ENCODE data around the gene RIT1. TPM values are rescaled to one million over a fixed set of nuclear protein-coding genes. Genes with fewer than 3 reads are reported as not detected.

RIT1 gene
- total RNA-seq, 1 experiment from 2014 or later = 47.1 TPM

- H3K27me3 ChIP-seq (ENCODE audit: control insufficient read depth, insufficient read depth, low read length) = no peaks in the 10 kb centered on the region
- DNase-seq = no peak
- no peak overlapping the region for H3K4me3 ChIP-seq (ENCODE audit: insufficient read depth, low read depth, low read length)
- no peaks in the 10 kb centered on the region for H3K36me3 ChIP-seq (replicated peaks; ENCODE audit: control insufficient read depth, insufficient read depth, low read length)
These were observed 20.9 kb downstream of the RIT1 start for GRCh38 chr1:155890251-155890650.

GRCh38 chr1:155889566-155889965 is 21.6 kb downstream of the RIT1 start:
- no peaks in the 10 kb centered on the region for H3K27me3 ChIP-seq (ENCODE audit: control insufficient read depth, insufficient read depth, low read length)
- no peak overlapping the region for H3K4me3 ChIP-seq (ENCODE audit: insufficient read depth, low read depth, low read length)
- no peaks in the 10 kb centered on the region for H3K36me3 ChIP-seq (replicated peaks; ENCODE audit: control insufficient read depth, insufficient read depth, low read length)
- no peak for DNase-seq

GRCh38 chr1:155888481-155888880 is 22.7 kb downstream of the RIT1 start:
- DNase-seq = no peak
- Histone ChIP-seq H3K4me3 (ENCODE audit: insufficient read depth, low read depth, low read length) (no peak overlapping the region), H3K36me3 (replicated peaks; ENCODE audit: control insufficient read depth, insufficient read depth, low read length) (no peaks in the 10 kb centered on the region), H3K27me3 (ENCODE audit: control insufficient read depth, insufficient read depth, low read length) (no peaks in the 10 kb centered on the region)

- Histone ChIP-seq H3K36me3 (replicated peaks; ENCODE audit: control insufficient read depth, insufficient read depth, low read length) (no peaks in the 10 kb centered on the region), H3K27me3 (ENCODE audit: control insufficient read depth, insufficient read depth, low read length) (no peaks in the 10 kb centered on the region), H3K4me3 (ENCODE audit: insufficient read depth, low read depth, low read length) (no peak overlapping the region)
- no peak for DNase-seq
These were observed 26.2 kb downstream of the RIT1 start for GRCh38 chr1:155884982-155885381.

GRCh38 chr1:155884031-155884960 is 26.9 kb downstream of the RIT1 start:
- Histone ChIP-seq H3K4me3 (ENCODE audit: insufficient read depth, low read depth, low read length) (no peak overlapping the region), H3K36me3 (replicated peaks; ENCODE audit: control insufficient read depth, insufficient read depth, low read length) (no peaks in the 10 kb centered on the region), H3K27me3 (ENCODE audit: control insufficient read depth, insufficient read depth, low read length) (no peaks in the 10 kb centered on the region)
- DNase-seq = no peak

- H3K27me3 ChIP-seq (ENCODE audit: control insufficient read depth, insufficient read depth, low read length) = no peaks in the 10 kb centered on the region
- no peak for DNase-seq
- H3K4me3 ChIP-seq (ENCODE audit: insufficient read depth, low read depth, low read length) = no peak overlapping the region
- H3K36me3 ChIP-seq (replicated peaks; ENCODE audit: control insufficient read depth, insufficient read depth, low read length) = no peaks in the 10 kb centered on the region
These were observed 28.4 kb downstream of the RIT1 start for GRCh38 chr1:155882766-155883165.

GRCh38 chr1:155882235-155882634 is 28.9 kb downstream of the RIT1 start:
- DNase-seq = no peak
- Histone ChIP-seq H3K4me3 (ENCODE audit: insufficient read depth, low read depth, low read length) (no peak overlapping the region), H3K36me3 (replicated peaks; ENCODE audit: control insufficient read depth, insufficient read depth, low read length) (no peaks in the 10 kb centered on the region), H3K27me3 (ENCODE audit: control insufficient read depth, insufficient read depth, low read length) (no peaks in the 10 kb centered on the region)

GRCh38 chr1:155880950-155881349 is 30.2 kb downstream of the RIT1 start:
- Histone ChIP-seq H3K4me3 (ENCODE audit: insufficient read depth, low read depth, low read length) (no peak overlapping the region), H3K36me3 (replicated peaks; ENCODE audit: control insufficient read depth, insufficient read depth, low read length) (no peaks in the 10 kb centered on the region), H3K27me3 (ENCODE audit: control insufficient read depth, insufficient read depth, low read length) (no peaks in the 10 kb centered on the region)
- no peak for DNase-seq

- Histone ChIP-seq H3K27me3 (ENCODE audit: control insufficient read depth, insufficient read depth, low read length) (no peaks in the 10 kb centered on the region), H3K4me3 (ENCODE audit: insufficient read depth, low read depth, low read length) (no peak overlapping the region), H3K36me3 (replicated peaks; ENCODE audit: control insufficient read depth, insufficient read depth, low read length) (no peaks in the 10 kb centered on the region)
- no peak for DNase-seq
These were observed 30.9 kb downstream of the RIT1 start for GRCh38 chr1:155880251-155880650.

- DNase-seq = no peak
- H3K27me3 ChIP-seq (ENCODE audit: control insufficient read depth, insufficient read depth, low read length) = no peaks in the 10 kb centered on the region
- H3K36me3 ChIP-seq (replicated peaks; ENCODE audit: control insufficient read depth, insufficient read depth, low read length) = no peaks in the 10 kb centered on the region
- H3K4me3 ChIP-seq (ENCODE audit: insufficient read depth, low read depth, low read length) = no peak overlapping the region
These were observed 33.2 kb downstream of the RIT1 start for GRCh38 chr1:155877945-155878344.

GRCh38 chr1:155873860-155874259 is 37.3 kb downstream of the RIT1 start:
- H3K36me3 ChIP-seq (replicated peaks; ENCODE audit: control insufficient read depth, insufficient read depth, low read length) = no peaks in the 10 kb centered on the region
- no peaks in the 10 kb centered on the region for H3K27me3 ChIP-seq (ENCODE audit: control insufficient read depth, insufficient read depth, low read length)
- no peak for DNase-seq
- no peak overlapping the region for H3K4me3 ChIP-seq (ENCODE audit: insufficient read depth, low read depth, low read length)

GRCh38 chr1:155872527-155872926 is 38.6 kb downstream of the RIT1 start:
- H3K36me3 ChIP-seq (replicated peaks; ENCODE audit: control insufficient read depth, insufficient read depth, low read length) = no peaks in the 10 kb centered on the region
- no peaks in the 10 kb centered on the region for H3K27me3 ChIP-seq (ENCODE audit: control insufficient read depth, insufficient read depth, low read length)
- no peak for DNase-seq
- no peak overlapping the region for H3K4me3 ChIP-seq (ENCODE audit: insufficient read depth, low read depth, low read length)

- no peaks in the 10 kb centered on the region for H3K36me3 ChIP-seq (replicated peaks; ENCODE audit: control insufficient read depth, insufficient read depth, low read length)
These were observed 39.8 kb downstream of the RIT1 start for GRCh38 chr1:155871390-155871789.

GRCh38 chr1:155867766-155868165 is 43.4 kb downstream of the RIT1 start:
- no peak for DNase-seq
- Histone ChIP-seq H3K36me3 (replicated peaks; ENCODE audit: control insufficient read depth, insufficient read depth, low read length) (no peaks in the 10 kb centered on the region), H3K4me3 (ENCODE audit: insufficient read depth, low read depth, low read length) (no peak overlapping the region), H3K27me3 (ENCODE audit: control insufficient read depth, insufficient read depth, low read length) (no peaks in the 10 kb centered on the region)

More at GRCh38 chr1:155871390-155871789, 39.8 kb downstream of the RIT1 start:
- DNase-seq = no peak
- H3K27me3 ChIP-seq (ENCODE audit: control insufficient read depth, insufficient read depth, low read length) = no peaks in the 10 kb centered on the region
- H3K4me3 ChIP-seq (ENCODE audit: insufficient read depth, low read depth, low read length) = no peak overlapping the region

GRCh38 chr1:155864393-155864792 is 46.8 kb downstream of the RIT1 start:
- Histone ChIP-seq H3K4me3 (ENCODE audit: insufficient read depth, low read depth, low read length) (no peak overlapping the region), H3K27me3 (ENCODE audit: control insufficient read depth, insufficient read depth, low read length) (no peaks in the 10 kb centered on the region), H3K36me3 (replicated peaks; ENCODE audit: control insufficient read depth, insufficient read depth, low read length) (no peaks in the 10 kb centered on the region)
- DNase-seq = no peak

Measured in H7 (cell line).